GM19463 (cell line): Measurements from ENCODE around the gene PVALB.

Experiments
- ATAC-seq: cut with Tn5 transposase; IDR thresholded peaks from one replicate; pipeline ENCODE4 v1.9.1; 2021; ENCODE audit warnings: mild to moderate bottlenecking, moderate library complexity; ENCODE audit not compliant: unreplicated experiment

The PVALB gene

DNA sequence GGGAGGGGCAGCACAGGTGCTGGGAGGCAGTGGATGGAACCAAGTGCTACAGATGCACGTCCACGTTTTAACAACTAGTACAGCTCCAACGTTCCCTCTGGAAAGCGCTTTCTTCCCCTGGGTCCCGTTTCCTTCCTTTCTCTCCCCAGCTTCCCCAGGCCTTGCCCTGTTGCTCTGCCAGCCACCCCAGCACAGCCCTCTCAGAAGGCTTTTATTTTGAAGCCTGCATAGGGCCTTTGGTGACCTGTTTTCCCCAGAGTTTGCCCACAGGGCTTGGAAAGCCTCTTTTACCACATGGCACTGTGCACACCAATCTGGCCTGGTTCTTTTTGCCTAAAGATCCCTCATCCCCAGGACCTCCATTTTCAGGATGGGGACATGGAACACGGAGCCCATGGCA lies 30.1 kb upstream of the PVALB start:
- ATAC-seq: no peak

DNA sequence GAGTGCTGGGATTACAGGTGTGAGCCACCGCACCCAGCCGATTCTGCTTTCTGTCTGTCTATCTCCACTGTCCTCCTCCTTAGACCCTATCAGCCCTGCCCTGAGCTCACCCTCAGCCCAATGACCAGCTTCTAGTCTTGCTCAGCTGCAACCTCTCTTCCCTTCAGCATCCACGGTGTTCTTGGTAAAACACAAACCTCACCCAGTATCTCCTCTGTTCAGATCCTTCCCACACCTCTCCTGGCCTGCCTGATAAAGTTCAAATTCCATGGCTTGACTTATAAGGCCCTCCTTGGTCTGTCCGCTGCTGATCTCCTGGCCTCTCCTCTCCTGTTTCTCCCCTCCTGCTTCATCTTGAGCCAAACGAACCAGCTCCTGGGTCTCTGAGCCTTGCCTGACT lies 29.4 kb upstream of the PVALB start:
- no peak for ATAC-seq

DNA sequence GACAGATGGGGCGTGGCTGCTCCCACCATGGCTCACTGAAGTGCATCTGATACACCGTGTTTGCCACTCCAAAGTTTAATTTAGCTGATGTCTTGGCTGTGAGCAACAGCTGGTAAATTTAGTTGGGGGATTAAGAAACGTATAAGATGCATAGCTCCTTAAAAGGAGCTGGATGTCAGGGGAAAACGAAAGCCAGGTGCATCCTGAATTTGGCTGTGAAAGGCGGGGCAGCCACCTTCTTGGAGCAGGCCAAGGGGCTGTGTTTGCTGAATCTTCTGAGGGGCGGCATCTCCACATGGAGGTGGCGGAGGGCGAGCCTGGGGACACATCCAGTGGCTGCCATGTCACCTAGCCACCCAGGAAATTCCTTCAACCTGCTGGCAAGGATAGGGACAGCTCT lies 23.3 kb upstream of the PVALB start:
- no peak for ATAC-seq

DNA sequence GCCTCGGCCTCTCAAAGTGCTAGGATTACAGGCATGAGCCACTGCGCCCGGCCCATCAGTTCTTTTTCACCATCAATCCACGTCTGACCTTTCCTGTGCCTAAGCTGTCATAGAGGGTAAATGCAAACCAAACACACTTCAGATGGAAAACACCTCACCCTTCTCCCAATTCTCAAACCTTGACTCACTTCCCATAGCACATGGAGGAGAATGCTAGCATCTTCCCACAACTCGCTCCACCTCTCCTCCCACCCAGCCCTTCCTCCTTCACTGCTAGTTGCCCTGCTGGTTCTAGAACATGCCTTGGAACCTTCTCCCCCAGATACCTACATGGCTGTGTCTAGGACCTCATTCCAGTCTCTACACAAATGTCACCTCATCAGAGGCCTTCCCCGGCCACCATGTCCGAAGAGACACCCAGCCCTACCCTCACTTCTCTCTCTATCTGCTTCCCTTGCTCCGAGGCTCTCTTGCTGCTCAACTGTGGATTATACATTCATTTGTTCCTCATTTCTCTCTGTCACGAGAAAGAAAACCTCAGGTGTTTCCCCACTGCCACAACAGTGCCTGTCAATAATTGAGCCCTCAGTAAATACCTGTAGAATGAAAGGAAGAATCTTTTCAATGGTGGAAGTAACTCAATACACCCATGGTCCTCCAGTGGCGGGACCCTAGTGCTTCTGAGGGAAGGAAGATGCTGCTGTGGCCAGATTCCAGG lies 22.7 kb upstream of the PVALB start:
- no peak for ATAC-seq

DNA sequence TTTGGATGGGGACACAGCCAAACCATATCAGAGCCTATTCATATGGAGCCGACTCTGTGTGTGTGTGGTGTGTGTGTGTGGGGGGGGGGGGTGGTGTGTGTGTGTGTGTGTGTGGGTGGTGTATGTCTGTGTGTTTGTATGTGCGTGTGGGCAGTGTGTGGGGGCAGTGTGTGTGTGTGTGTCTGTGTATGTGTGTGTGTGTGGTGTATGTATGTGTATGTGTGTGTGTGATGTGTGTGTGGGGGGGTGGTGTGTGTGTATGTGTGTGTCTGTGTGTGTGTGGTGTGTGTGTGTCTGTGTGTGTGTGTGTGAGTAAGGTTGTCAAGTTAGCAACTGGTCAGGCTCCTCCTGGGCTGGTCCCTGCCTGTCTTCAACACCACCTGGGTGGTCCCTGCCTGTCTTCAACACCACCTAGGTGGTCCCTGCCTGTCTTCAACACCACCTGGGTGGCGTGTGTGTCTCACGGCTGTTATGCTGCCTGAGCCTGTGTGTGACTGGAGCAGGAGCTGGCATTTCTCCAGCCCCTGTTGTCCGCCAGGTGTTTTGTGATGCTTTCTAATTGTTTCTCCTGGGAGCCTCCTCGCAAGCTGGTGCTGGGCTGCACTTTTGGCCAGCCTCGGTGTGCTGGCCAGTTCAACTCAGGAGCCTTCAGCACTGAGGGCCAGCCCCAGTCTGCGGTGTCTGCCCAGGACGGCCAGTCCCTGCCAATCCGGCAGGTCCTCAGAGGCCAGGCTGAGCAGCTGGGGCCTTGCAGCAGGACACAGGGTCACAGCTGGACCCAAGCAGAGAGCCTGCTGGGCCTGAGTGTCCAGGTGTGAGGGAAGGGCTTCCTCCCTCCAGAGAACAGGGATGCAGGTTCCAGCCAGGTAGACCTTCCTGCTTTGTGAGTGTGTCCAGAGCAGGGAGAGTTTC lies 21.5 kb upstream of the PVALB start:
- no peak for ATAC-seq

DNA sequence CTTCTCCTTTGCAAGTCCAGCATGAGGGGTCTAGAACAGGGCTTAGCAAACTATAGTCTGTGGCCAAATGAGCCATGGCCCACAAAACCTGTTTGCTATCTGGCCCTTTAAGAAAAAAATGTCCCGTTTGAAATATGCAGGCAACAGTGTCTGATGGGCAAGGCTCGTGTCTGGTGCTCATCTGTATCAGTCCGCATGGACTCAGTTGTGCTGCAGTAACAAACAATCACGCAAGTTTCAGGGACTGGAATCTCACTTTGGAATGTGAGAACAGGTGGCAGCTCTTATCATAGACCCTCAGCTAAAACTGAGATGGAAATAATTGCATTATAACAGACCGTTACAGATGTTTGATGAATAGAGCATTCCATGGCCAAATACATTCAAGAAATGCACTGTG lies 19.1 kb upstream of the PVALB start:
- no peak for ATAC-seq

DNA sequence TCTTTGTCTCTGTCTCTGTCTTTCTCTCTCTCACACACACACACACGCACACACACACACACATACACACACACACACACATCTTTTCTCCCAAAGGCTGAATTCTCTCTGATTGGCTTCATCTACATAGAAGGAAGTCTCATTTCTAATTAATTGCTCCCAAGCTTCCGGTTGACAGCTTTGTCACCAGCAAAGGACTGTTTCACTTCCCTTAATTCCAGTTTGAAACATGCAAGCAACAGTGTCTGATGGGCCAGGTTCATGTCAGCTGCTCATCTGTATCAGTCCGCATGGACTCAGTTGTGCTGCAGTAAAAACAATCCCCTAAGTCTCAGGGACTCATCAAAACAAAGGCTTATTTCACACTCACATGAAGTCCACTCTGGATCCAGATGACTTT lies 16.2 kb upstream of the PVALB start:
- ATAC-seq: no peak

DNA sequence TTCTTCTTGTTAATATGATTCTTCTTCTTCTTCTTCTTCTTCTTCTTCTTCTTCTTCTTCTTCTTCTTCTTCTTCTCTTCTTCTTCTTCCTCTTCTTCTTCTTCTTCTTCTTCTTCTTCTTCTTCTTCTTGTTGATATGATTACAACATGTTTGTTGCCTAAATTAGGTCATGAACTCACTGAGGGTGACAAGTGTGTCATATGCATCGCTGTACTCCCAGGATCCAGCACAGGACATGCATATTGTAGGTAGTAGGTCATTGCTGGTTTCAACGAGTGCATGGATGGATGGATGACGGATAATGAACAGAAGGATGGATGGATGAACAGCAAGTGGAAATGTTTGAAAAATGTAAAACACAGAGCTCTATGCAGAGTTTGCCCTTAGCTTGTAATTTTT lies 14.9 kb upstream of the PVALB start:
- no peak for ATAC-seq

DNA sequence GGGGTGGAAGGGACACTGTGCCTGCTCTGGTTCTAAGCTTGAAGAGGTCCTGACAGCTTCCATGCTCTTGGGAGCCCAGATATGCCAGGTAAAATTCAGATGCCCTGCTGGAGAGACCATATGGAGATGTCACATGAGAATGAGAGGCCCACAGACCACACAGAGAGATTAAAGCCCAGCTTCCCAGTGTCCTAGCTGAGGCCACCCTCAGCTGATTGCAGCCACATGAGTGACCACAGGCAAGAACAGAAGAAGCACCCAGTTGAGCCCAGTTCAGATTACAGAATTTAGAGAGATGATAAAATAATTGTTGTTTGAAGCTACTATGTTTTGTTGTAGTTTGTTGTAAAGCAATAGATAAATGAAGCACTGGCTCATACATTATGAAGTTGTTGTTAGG lies 14.4 kb upstream of the PVALB start:
- no peak for ATAC-seq

DNA sequence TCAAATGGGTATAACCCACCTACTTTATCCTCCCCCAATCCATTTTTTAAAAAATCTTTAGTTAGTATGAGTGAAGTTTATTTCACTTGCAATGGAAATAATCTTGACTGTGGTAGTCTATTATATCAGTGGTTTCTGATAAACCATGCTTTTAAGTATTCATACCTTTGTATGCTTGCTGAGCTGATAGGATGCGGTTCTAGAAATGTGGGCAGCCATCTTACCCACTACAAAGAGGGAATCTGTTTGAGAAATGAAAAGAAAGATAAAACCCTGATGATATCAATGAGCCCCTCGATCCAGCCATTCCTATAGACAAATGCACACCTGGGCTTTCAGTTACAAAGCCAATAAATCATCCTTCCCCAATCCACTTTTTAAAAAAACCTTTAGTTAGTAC lies 13.8 kb upstream of the PVALB start:
- ATAC-seq: no peak

DNA sequence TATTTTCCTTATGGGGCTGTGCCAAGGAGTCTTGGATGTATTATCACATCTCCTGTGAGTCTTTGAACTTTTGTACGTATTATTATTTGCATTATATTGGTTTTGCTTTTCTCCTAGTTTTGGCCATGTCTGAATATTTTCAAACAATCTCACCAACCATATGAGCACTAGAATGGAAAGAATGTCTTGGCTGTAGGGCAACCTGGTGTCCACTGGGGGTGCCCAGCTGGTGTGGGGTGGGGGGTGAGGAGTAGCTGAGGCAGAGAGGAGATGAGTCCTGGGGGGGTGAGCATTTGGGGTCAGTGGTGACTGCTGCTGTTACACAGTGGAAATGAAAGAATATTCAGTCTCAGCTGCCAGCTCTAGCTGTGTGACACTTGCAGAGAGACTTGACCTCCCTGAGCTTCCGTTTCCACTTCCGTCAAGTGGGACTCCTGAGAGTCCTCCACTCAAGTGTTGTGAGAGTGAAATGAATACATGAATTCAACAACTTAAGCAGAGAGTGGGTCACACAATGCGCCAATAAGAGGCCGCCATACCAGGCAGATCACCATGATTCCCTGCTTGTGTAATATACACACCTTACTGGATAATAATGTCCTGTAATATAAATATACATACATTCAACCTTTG lies 12.7 kb upstream of the PVALB start:
- ATAC-seq: no peak

DNA sequence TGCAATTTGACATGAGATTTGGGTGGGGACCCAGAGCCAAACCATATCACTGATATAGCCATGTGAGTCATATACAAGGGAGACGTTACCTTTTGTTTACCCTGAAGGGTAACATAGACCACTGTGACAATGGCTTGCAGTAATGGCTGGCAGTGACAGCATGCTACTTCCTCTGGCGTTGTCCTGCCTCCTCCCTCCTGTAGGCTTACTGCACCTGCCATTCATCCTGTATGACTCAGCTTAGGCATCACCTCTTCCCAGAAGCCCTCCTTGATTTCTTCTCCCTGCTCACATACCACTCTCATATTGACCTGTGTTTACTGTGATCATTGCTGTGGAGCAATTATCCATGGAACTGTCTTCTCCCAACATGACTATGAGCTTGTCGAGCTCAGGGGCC lies 12.0 kb upstream of the PVALB start:
- ATAC-seq: no peak

DNA sequence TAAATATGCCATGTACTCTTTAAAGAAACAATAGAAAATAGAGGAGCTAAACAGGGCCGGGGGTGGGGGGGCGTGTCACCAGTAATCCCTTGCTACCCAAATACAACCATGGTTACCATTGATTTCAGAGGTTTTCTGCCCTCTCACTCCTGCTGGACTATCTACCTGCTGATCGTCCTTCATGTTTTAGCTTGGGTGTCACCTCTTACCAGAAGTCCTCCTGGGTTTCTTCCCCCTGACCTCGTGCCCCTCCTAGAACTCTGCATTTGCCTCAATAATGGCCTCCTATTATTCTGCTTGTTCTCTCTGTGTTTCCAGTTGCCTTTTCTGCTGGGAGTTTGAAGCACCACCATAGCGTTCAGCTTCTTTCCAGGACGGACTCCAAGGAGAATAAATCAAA lies 9.4 kb upstream of the PVALB start:
- ATAC-seq: no peak

DNA sequence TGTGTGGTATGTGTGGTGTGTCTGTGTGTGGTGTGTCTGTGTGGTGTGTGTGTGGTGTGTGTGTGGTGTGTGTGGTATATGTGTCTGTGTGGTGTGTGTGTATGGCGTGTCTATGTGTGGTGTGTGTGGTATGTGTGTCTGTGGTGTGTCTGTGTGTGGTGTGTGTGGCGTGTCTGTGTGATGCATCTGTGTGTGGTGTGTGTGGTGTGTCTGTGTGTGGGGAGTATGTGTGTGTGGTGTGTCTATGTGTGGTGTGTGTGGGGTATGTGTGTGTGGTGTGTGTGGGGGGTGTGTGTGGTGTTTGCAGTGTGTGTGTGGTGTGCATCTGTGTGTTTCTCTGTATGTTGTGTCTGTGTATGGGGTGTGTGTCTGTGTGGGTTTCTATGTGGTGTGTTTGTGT lies 7.8 kb upstream of the PVALB start:
- ATAC-seq: no peak

DNA sequence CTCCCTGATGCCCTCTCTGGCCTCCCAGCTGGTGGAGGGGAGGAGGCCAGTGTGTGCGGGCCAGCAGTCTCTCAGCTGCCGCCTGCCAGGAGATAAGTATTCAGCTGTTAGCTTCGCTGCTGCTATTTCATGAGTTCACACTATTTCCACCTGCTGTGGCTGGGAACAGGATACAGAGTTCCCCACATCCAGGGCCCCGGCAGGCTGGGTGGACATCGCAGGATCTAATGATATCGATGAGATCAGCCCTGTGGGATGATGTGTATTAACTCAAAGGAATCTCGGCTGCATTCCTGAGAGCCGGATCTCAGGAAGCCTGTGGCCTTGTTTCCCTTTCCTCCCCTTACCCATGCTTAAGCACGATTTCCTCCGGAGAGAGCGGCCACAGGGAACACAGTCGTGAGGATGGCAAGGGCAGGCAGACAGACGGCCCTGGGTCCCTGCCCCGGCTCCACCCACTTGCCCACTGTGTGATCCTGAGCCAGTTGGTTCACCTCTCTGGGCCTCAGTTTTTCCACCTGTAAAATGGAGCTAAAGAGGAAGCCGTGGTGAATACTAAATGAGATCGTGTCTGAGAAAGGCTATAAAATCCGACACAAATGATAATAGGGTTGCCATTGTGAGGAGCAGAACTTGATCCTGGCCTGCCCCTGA lies 6.5 kb upstream of the PVALB start:
- ATAC-seq: no peak

DNA sequence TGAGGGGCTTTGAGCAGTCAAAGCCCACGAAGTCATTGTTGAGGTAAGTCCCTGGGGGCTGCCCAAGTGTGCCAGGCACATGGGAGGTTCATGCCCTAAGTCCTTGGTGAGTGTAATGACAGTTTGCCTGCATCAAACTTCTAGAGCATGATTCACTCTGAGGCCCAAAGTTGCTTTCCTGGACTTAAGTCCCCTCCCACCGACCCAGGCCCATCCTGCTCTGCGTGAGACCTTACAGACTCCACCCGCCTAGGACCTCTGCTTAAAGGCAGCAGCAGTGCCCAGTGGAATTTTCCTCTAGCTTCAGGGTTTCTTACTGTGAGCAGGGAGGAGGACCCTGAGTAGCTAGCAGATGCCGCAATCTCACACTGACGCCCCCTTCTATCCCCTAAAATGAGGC lies 5.7 kb upstream of the PVALB start:
- no peak for ATAC-seq

DNA sequence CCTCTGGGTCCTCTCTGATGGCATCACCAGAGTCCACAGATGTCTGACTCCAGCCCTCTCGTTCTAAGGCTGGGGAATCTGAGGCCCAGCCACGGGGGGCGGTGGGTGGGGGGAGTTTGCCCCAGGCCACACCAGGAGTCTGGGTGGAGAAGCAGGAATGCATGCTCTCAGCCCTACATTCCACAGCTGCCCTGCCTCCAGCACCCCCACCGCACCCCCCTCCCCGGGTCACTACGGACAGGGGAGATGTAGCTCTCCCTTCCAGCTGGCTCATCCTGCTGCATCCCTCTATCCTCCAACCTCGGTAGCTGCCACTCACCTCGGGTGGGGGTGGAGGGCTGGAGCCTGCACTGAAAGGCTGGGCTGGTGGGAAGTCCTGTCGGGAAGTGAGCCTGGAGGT lies 2.3 kb upstream of the PVALB start:
- ATAC-seq: no peak

DNA sequence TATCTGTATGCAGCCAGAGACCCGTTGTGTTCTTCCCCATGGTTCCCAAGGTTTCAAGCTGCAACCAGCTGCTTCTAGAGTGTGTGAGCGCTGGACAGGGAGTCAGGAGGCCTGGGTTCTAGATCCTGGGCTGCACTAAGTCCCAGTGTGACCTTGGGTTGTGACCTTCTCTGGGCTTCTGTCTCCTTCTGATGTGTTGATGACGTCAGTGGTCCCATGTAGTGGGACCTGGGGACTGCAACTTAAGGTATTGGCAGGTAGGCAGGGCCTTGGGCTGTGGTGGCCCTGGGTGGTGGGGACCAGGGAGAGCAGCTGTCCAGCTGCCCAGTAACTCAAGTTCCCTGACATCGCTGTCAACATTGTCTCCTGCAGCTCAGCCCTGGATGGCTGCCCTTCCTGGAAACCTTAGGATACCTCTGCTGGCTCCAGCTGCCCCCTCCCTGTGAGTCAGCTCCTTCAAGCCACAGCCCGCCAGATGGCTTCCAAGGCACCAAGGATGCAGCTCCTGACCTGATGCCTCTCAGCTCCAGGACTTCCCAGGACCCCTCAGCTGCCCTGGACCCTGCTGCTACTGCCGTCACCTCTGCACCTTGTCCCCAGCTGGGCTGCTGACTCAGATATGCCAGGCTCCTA lies 1.3 kb upstream of the PVALB start:
- no peak for ATAC-seq

DNA sequence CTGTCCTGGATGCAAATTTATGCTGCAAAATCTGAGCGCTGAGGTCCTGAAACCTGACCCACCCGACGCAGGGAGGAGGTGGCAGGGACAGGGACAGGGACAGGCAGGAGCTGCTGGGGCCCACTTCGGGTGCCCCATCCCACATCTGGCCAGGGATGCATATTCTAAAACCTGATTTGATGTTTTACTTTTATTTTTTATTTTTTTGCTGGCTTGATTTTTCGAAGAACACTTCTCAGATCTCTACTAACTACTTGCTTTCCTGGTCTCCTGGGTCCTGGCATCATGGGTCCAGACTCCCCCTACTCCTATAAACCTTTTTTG lies 652 bp upstream of the PVALB start:
- no peak for ATAC-seq

DNA sequence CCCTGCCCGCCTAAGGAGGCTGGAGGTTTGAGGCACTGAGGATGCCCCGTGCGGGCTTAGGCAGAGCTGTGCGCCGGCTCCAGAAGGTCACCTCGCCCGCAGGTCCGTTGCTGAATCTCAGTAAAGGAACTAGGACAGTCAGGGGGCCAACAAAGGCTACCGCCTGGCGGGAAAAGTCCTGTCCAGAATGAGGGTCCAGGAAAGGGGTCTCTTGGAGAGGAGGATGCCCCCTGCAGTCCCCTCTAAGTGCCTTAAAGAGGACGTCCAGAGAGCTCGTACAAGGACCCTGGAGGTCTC lies 548 bp downstream of the PVALB start:
- ATAC-seq: no peak

DNA sequence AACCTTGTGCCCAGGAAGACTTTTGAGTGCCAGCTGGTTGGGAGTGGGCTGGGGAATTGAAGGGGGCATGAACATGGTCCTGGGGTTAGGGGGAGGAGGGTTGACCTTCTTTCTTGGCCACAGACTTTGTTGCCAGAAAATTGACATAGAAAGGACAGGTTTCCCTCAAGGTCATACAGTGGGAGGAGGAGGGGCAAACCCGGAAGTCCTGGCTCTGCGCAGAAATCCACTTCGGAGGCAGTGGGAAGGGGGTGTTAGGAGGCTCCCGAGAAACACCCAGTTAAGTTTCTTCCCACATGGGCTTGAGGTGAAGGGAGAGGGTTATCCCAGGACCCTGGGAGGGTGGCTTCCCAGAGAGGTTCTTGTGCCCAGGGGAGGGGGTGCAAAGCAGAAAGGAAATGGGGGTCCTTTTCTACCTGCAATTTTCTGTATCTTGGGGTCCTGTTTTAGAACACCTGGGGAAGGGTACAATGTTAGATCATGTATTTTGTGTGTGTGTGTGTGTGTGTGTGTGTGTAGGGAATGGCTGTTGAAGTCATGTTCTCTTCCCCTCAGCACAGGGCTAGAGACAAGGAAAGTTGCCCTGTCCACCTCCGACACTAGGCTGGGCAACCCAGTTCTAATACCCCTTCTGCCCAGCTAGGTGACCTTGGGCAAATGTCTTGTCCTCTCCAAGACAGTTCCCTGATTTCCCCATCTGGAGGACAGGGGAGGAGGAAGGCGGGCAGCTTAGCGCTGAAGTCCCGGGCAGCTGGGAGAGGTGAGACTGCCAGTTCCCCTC lies 1.1 kb downstream of the PVALB start:
- no peak for ATAC-seq
